ENCODE results near the gene SGMS1. TPM values are rescaled to one million over a fixed set of nuclear protein-coding genes. Genes with fewer than 3 reads are reported as not detected.

The SGMS1 gene
- total and polyA plus RNA-seq, 5 experiments from 2014 or later = 8.3 to 34.9 (median 11.0) TPM

DNA sequence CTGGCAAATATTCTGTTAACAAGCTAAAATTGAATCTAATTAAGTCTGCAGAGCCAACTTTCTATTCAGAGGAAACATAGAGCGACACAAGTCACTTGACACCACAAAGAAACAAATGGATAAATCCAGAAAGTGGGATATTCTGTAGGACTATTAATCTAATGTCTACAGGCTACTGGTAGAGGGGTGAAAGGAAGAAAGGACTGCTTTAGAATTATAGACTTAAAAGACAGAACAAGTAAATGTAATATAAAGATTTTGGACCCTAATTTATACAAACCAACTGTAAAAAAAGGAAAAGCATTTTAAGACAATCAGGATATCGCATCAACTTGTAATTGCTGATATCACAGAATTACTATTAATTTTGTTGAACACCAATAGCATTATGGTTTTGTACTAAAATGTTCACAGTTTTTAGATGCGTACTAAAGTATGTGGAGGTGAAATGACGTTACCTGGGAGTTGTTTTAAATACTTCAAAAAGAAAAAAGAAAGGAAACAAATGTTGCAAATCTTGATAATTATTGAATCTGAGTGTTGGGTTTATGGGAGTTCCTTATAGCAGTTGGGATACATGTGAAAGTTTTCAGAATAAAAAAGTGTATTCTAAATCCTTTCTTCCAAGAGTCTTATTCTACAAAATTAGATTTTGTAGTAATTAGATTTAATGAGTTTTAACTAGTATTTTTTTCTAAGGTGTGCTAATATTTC, 298.9 kb downstream of the SGMS1 start:
- no peak overlapping the region for H3K27ac Mint-ChIP-seq
- peaks cover 0 to 55% (median 31%) of the 10 kb centered on the region in 3 donors for H3K36me3 Mint-ChIP-seq
- DNase-seq (no peak), ATAC-seq (no peak)
- POLR2A ChIA-PET = no interaction called here
- H3K4me1 Mint-ChIP-seq = peaks cover 0 to 24% (median 9%) of the 10 kb centered on the region in 4 donors
- no peaks in the 10 kb centered on the region for H3K27me3 Mint-ChIP-seq
- H3K4me3 Mint-ChIP-seq = no peak overlapping the region
- H3K9me3 Mint-ChIP-seq = no peaks in the 10 kb centered on the region

DNA sequence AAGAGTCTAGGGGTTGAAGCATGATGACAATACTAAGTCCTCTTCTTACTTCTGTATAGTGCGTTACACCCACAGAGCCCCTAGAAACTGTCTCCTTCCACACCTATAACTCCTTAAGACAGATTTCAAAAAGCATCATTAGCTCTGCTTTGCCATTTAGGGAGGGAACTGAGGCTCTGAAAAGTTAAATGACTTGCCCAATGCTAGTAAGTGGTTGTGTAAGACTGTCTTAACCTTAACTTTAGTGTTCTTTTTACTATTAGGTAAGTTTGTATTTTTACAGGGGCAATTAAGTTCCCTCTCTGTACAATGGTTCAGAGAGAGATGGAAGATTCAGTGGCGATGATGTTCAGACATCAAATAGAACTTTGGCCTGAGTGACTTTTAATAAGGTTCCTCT, 299.7 kb downstream of the SGMS1 start:
- Mint-ChIP-seq H3K36me3 (peaks cover 0 to 60% (median 31%) of the 10 kb centered on the region in 3 donors), H3K27me3 (no peaks in the 10 kb centered on the region), H3K27ac (peak overlapping the region in 1 of 10 donors; percentile 17), H3K4me1 (peaks cover 0 to 24% (median 9%) of the 10 kb centered on the region in 4 donors), H3K4me3 (no peak overlapping the region), H3K9me3 (no peaks in the 10 kb centered on the region)
- ATAC-seq = no peak
- POLR2A ChIA-PET = no interaction called here
- no peak for DNase-seq

DNA sequence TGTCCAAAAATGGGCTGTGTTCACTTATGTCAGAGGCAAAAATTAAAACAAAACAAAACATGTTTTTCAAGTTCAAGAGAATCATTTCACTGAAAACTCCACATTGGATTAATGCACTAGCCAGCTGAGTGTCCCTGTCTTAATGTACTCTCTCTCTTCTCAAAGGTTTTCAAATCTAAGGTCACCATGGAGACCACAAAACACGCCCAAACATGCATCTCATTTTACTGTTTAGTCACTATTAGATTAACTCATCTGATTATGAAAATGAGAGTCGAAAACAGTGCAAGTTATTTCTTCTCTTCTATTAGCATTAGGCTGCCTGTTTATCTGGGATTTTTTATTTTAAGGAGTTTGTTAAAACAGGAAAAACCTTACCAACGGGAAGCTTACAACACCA, 301.7 kb downstream of the SGMS1 start:
- POLR2A ChIA-PET = no interaction called here
- peaks cover 0 to 28% (median 6%) of the 10 kb centered on the region in 4 donors for H3K4me1 Mint-ChIP-seq
- no peaks in the 10 kb centered on the region for H3K9me3 Mint-ChIP-seq
- ATAC-seq (no peak), DNase-seq (no peak)
- peak overlapping the region in 1 of 10 donors; percentile 17 for H3K27ac Mint-ChIP-seq
- H3K4me3 Mint-ChIP-seq = no peak overlapping the region
- no peaks in the 10 kb centered on the region for H3K27me3 Mint-ChIP-seq
- H3K36me3 Mint-ChIP-seq = peaks cover 0 to 59% (median 28%) of the 10 kb centered on the region in 3 donors

DNA sequence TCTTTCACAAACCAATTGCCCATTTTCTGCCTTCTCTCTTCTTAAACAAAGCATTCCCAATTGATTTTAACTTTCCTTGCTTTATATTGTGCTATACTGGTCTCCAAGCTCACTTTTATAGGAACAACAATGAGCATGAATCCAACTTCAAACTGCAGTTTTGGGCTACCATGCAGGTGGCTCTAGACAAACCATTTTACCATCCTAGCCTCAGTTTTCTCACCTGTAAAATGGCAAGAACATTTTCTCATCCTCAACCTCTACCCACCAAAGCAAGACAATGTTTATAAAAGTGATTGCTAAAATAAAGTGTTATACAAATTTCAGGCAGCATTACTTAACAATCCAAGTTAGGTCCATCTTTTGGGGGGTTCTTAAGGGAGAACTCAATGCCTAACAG, 305.6 kb downstream of the SGMS1 start:
- Mint-ChIP-seq H3K36me3 (peaks cover 3 to 44% (median 31%) of the 10 kb centered on the region in 3 donors), H3K27ac (no peak overlapping the region), H3K27me3 (no peaks in the 10 kb centered on the region), H3K4me3 (no peak overlapping the region), H3K4me1 (peaks cover 8 to 33% (median 14%) of the 10 kb centered on the region in 4 donors), H3K9me3 (peaks cover 0 to 3% (median 0%) of the 10 kb centered on the region in 9 donors)
- DNase-seq (no peak), ATAC-seq (no peak)
- POLR2A ChIA-PET = no interaction called here

DNA sequence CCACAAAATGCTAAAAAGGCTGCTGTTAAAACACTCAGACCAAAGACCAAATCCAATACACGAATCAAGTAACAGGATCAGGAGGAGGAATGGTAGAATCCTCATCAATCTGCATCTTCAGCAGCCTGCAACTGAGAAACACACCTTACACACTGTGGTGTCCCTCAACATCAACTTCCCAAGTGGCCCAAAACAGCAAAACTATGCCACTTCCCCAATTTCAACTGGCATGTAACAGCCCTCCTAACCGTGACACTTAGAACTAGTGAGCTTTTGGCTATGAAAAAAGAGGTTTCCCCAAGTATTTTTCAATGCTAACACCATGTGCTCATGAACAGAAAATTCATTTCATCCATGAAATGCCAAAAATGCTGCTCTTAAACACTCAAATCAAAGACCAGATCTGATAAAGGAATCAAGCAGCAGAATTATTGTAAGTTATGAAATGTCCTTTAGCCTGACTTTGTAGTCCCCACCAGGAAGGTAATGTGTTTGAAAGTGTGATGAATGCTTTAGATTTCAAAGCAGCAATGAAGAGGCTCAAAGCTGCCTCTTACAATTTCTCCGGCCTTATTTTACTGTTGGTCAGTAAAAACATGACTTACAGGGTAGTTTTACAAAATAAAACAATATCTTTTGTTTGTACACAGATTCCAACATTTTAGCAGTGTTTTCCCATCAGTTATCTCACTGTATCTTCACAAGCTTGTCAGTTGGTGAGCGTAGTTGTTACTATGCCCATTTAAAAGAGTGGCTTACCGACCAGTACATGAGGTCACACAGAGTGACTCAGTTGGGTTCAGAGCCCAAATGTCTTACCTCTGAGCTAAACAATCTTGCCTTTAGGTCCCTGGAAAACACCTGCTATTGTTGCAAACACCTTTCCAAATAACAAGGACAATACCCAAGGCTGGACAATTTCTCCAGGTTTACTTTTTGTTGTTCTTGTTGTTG, 306.8 kb downstream of the SGMS1 start:
- DNase-seq (no peak), ATAC-seq (no peak)
- Mint-ChIP-seq H3K27ac (peak overlapping the region in 1 of 10 donors; percentile 13), H3K27me3 (no peaks in the 10 kb centered on the region), H3K4me1 (peaks cover 8 to 26% (median 13%) of the 10 kb centered on the region in 4 donors), H3K4me3 (no peak overlapping the region), H3K36me3 (peaks cover 11 to 52% (median 37%) of the 10 kb centered on the region in 3 donors), H3K9me3 (peaks cover 0 to 11% (median 2%) of the 10 kb centered on the region in 9 donors)
- POLR2A ChIA-PET = no interaction called here

DNA sequence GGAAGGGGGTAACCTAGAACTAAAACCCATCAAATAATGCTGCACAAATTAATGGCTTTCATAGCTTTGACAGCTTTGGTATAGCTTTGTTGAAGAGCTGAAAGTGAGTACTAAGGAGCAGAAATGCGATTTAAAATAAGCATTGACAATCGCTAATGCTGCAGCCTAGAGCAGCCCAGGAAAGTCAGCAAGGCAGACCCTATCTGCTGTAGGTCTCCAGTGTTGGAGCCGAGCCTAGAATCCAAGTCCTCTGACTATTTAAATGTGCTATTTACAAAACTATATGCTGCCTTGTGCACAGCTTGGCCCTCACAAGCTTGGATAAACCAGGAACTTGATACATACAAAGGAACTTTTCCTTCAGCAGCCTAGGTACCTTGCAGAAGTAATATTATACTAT, 307.6 kb downstream of the SGMS1 start:
- DNase-seq = no peak
- no peak for ATAC-seq
- Mint-ChIP-seq H3K27me3 (no peaks in the 10 kb centered on the region), H3K4me3 (no peak overlapping the region), H3K27ac (peak overlapping the region in 1 of 10 donors; percentile 13), H3K9me3 (peaks cover 0 to 11% (median 2%) of the 10 kb centered on the region in 9 donors), H3K36me3 (peaks cover 11 to 50% (median 40%) of the 10 kb centered on the region in 3 donors), H3K4me1 (peaks cover 8 to 18% (median 13%) of the 10 kb centered on the region in 4 donors)
- POLR2A ChIA-PET = no interaction called here

DNA sequence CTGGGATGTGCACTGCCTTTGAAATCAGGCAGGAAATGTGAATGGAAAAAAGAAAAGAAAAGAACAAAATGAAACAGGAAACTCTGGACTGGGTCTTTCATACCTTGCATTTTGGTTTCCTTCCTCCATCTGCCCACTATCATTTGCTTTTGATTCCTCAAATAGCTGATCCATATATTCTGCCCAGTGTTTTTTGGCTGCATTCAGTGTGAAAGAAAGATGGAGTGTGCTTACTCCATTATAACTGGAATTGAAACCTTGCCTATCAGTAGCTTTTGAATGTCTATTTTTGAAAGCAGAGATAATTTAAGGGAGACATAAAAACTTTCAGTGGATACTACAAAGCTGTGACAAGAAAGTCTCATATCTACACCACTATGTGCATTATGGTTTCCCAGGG, 308.3 kb downstream of the SGMS1 start:
- H3K9me3 Mint-ChIP-seq = peaks cover 0 to 11% (median 2%) of the 10 kb centered on the region in 9 donors
- no peaks in the 10 kb centered on the region for H3K27me3 Mint-ChIP-seq
- ATAC-seq = no peak
- H3K4me3 Mint-ChIP-seq = no peak overlapping the region
- H3K4me1 Mint-ChIP-seq = peaks cover 6 to 18% (median 13%) of the 10 kb centered on the region in 4 donors
- peaks cover 11 to 51% (median 38%) of the 10 kb centered on the region in 3 donors for H3K36me3 Mint-ChIP-seq
- POLR2A ChIA-PET = no interaction called here
- peak overlapping the region in 2 of 10 donors; percentile 28 to 61 for H3K27ac Mint-ChIP-seq
- DNase-seq = no peak

DNA sequence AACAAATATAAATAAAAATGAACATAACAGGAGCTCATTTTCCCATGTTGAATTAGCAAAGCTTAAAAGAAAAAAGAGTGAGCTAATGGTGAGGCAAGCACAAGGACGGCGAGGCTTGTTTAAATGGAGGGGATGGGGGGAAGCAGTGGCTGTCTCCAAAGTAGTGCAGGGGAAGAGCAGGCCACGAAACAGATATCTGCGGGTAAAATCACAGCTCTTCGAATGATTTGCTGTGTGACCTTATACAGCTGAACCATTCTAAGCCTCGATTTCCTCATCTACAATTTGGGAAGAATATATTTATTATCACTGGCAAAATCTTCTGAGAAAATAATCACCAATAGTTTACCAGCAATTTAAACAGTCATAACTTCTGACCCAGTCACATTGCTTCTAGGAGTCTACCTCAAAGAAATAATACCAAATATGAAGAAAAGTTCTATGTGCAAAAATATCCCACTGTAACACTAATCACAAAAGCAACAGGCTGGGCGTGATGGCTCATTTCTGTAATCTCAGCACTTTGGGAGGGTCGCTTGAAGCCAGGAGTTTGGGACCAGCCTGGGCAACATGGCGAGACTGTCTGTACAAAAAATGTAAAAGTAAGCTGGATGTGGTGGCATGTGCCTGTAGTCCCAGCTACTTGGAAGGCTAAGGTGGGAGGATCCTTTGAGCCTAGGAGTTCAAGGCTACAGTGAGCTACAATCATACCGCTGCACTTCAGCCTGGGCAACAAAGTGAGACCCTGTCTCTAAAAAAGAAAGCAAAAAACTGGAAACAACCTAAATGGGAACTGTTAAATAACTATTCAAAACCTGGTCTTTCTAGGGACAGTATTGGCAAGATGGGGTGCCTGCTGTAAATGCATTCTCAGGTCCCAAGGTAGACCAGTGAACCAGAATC, 309.3 kb downstream of the SGMS1 start:
- POLR2A ChIA-PET = no interaction called here
- Mint-ChIP-seq H3K9me3 (peaks cover 0 to 11% (median 2%) of the 10 kb centered on the region in 9 donors), H3K27me3 (no peaks in the 10 kb centered on the region), H3K27ac (peak overlapping the region in 4 of 10 donors; percentile 5 to 47 (median 30)), H3K4me3 (no peak overlapping the region), H3K36me3 (peaks cover 11 to 59% (median 46%) of the 10 kb centered on the region in 3 donors), H3K4me1 (peaks cover 7 to 18% (median 13%) of the 10 kb centered on the region in 4 donors)
- DNase-seq (no peak), ATAC-seq (no peak)

DNA sequence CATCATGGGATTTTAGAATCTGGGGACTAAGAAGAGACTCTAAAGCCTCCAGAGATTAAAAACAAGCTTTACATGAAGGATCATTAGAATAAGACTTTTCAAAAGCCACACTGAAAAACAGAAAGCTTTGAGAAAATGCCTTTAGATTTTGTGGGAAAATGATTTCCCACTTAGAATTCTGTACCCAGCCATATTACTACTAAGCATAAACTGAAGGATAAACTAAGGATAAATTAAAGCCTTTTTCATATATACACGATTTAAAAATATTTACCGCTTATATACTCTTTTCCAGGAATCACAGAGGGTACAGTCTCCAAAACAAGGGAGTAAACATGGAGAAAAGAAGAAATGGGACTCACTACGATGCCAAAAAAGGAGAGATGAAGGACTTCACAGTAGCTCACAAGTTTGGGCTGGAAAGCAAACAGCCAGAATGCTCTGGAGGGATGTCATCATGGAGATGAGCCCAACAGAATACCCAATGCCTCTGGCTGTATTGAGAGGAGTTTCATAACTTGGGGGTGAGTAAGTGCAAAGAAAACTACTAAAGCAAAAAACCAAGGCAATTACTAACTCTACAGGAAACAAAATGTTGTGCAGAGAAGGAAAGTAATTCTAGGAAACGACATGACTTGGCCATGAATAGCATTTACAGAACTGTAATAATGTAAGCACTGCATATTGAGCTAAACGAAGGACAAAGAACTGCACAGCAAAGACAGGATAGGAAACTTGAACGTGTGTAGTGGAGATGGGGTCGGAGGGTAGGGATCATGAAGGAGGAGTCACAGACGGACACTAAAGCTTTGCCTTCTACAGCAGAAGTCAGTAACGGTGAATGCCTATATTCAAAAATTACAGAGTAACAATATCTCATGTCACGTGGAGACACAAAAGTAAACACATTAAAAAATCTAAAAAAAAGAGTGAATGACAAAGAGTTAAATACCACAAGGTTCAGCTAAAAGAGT, 311.0 kb downstream of the SGMS1 start:
- no peak overlapping the region for H3K4me3 Mint-ChIP-seq
- DNase-seq = no peak
- POLR2A ChIA-PET = no interaction called here
- ATAC-seq = no peak
- peaks cover 11 to 67% (median 53%) of the 10 kb centered on the region in 3 donors for H3K36me3 Mint-ChIP-seq
- peaks cover 0 to 11% (median 2%) of the 10 kb centered on the region in 9 donors for H3K9me3 Mint-ChIP-seq
- H3K27ac Mint-ChIP-seq = no peak overlapping the region
- no peaks in the 10 kb centered on the region for H3K27me3 Mint-ChIP-seq
- peaks cover 7 to 18% (median 13%) of the 10 kb centered on the region in 4 donors for H3K4me1 Mint-ChIP-seq

DNA sequence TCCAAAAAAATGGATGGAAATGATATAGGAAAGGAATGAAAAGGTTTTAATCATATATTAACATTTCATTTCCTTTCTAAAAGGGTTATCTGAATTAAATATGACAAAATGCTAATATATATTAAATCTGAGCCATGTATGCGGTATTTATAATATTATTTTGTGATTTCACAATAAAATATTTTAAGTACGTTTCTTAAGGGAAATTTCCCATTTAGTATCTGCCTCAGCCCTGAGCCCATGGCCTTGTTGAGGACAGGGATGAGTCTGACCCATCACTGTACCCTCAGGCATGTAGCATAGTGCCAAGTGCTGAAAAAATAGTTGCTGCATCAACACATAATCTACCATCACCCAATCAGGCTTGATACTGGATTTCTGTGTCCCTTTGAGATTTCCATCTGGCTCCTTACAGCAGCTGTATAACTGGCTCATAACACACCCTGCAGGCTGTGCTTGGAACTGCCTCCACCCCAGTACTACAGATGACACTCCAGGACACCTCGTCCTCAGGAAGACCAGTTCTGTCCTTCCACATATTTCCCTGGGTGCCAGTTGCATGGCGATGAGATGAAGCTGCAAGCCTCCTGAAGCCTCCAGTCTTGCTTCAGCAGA, 313.1 kb downstream of the SGMS1 start:
- H3K27ac Mint-ChIP-seq = peak overlapping the region in 1 of 10 donors; percentile 27
- ATAC-seq = no peak
- POLR2A ChIA-PET = no interaction called here
- H3K9me3 Mint-ChIP-seq = peaks cover 0 to 11% (median 2%) of the 10 kb centered on the region in 9 donors
- no peak overlapping the region for H3K4me3 Mint-ChIP-seq
- H3K36me3 Mint-ChIP-seq = peaks cover 11 to 80% (median 63%) of the 10 kb centered on the region in 3 donors
- no peaks in the 10 kb centered on the region for H3K27me3 Mint-ChIP-seq
- no peak for DNase-seq
- peaks cover 3 to 5% (median 4%) of the 10 kb centered on the region in 4 donors for H3K4me1 Mint-ChIP-seq

DNA sequence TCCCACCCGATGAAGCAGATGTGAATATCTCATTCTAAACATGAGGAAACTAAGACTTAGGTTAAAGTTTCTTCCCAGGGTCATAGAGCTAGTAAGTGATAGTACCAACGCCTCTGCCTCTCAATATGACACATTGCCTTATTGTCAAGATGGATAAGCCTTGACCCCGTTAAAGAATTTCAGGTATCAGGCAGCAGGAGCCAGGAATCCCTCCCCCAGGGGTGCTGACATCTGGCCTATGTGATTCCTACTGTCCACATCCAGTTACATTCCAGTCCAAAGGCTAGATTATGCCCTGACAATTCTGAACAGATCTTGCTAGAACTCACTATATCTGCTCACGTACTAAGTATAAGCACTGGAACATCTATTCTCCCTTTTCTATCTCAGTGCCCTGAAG, 314.4 kb downstream of the SGMS1 start:
- Mint-ChIP-seq H3K27me3 (no peaks in the 10 kb centered on the region), H3K9me3 (peaks cover 0 to 11% (median 2%) of the 10 kb centered on the region in 9 donors), H3K4me1 (peaks cover 0 to 3% (median 0%) of the 10 kb centered on the region in 4 donors), H3K4me3 (no peak overlapping the region), H3K27ac (peak overlapping the region in 2 of 10 donors; percentile 8 to 29), H3K36me3 (peaks cover 11 to 77% (median 54%) of the 10 kb centered on the region in 3 donors)
- ATAC-seq = no peak
- DNase-seq = no peak
- POLR2A ChIA-PET = no interaction called here

Measured in naive thymus-derived CD8-positive, alpha-beta T cell (primary cell).